ENCODE measurements around the gene CHD9. TPM values are rescaled to one million over a fixed set of nuclear protein-coding genes. Genes with fewer than 3 reads are reported as not detected.
"Not testable (repeated sequence)": the region's sequence is repeated elsewhere in the genome, so short reads cannot be mapped to it uniquely, and the experiment has no call there.

The CHD9 gene
- polyA plus RNA-seq, 4 donors: 50.1 to 66.2 (median 58.0) TPM

DNA sequence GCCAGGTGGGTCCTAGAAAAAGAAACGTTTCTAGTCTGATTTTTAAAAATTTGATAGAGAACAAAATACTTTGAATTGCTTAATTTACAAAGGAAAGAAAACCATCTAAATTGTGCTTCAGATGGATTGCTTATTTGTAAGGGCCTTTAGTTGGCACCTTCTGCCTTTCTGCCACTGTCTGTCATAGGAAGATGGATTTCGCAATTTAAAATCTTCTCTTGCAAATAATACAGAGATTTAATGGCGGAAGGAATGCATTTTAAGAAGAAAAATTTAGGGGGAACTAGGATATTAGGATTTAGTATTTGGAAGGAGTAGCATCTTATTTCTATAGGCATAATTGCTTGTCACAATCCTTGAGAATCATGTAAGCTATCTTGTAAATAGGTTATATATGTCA lies 204.0 kb downstream of the CHD9 start:
- no peak for DNase-seq (ENCODE audit: low read depth in 4 of 4, low spot score in 2 of 4)

DNA sequence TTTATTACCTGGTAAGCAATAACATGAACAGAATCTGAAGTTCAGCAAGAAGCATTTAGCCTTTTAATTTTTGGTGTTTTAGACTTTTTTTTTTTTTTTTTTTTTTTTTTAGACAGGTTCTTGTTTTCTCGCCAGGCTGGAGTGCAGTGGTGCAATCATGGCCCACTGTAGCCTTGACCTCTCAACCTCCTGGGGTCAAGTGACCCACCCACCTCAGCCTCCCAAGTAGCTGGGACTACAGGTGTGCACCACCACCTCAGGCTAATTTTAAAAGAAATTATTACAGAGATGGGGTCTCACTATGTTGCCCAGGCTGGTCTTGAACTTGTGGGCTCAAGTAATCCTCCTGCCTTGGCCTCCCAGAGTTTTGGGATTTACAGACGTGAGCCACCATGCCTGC lies 206.5 kb downstream of the CHD9 start:
- DNase-seq (ENCODE audit: low read depth in 4 of 4, low spot score in 2 of 4): no peak

DNA sequence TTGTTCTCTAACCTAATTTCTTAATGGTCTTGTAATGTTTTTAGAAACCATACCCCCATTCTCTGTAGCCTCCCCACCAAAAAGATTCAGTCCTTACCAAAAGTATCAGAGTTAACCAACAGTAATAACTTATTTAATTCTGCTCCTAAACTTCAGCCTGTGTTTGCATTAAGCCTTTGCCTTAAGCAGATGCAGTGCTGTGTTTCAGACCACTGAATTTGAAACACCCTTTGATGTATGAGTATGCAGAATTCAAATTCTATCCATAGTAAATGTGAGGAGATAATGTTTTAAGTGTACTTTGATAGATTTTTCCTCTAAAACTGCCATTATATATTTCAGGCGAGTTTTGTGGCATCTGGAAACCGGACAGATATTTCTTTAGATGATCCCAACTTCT lies 207.9 kb downstream of the CHD9 start:
- DNase-seq (ENCODE audit: low read depth in 4 of 4, low spot score in 2 of 4): no peak

DNA sequence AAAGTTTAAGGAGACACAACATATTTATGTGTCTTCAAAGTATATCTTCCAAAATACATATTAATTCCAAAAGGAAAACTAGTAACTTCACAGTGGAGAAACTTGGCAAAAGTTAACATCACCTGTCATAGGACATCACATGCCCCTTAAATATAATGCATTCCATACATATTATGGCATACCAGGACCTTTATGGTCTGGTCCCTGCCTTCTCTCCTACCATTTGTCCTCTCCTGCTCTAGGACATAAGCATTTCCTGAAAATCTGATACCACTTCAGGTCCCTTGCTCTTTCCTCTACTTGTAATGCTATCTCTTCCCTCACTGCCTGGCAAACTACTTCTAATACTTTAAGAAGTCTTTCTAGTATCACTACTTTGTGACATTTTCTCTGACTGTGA lies 211.4 kb downstream of the CHD9 start:
- no peak for DNase-seq (ENCODE audit: low read depth in 4 of 4, low spot score in 2 of 4)

DNA sequence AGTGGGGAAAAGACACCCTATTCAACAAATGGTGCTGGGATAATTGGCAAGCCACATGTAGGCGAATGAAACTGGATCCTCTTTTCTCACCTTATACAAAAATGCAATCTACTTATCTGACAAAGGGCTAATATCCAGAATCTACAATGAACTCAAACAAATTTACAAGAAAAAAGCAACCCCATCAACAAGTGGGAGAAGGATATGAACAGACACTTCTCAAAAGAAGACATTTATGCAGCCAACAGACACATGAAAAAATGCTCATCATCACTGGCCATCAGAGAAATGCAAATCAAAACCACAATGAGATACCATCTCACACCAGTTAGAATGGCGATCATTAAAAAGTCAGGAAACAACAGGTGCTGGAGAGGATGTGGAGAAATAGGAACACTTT lies 223.7 kb downstream of the CHD9 start:
- DNase-seq (ENCODE audit: low read depth in 4 of 4, low spot score in 2 of 4): not testable (repeated sequence)

DNA sequence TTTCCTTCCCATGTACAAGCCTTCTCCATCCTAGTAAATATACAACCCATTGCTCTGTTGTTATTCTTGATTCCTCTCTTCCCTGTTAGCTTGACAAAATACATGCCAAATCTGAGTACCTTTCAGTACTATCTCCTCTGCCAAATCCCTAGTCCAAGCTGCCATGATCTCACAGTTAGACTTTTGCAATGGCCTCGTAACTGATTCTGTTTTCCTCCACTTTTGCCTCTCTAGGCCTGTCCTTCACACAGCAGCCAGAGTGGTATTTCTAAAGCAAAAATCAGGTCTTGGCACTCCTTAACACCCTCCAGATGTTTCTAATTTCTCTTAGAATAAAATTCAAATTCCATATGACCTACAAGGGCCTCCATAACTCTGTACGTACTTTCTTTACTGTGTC lies 226.5 kb downstream of the CHD9 start:
- DNase-seq (ENCODE audit: low read depth in 4 of 4, low spot score in 2 of 4): no peak

DNA sequence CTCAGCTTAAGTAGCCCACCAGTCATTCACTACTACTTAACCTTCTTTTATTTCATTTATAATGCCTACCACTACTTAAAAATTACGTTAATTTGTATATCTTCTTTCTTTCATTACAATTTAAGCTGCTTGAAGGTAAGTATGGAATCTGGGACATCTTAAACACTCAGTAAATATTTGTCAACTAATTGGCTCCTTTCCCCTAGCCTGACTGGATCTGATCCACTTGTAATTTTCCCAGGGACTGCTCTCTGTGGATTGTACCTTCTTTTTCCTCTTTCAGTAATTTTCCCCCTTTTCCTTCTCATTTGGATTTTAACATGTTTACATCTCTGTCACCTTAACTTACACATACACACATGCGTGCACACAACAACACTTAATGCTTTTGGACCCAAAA lies 227.1 kb downstream of the CHD9 start:
- DNase-seq (ENCODE audit: low read depth in 4 of 4, low spot score in 2 of 4): no peak

DNA sequence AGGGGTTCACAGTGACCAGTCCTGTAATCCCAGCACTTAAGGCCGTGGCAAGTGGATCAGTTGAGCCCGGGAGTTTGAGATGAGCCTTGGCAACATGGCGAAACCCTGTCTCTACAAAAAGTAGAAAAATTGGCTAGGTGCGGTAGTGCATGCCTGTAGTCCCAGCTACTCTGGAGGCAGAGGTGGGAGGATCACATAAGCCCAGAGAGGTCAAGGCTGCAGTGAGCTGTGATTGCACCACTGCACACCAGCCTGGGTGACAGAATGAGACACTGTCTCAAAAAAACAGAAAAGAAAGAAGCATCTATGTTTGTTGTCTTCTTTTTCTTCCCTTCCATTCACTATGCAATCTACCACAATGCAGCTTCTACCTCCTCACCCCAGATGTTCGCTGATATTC lies 227.5 kb downstream of the CHD9 start:
- no peak for DNase-seq (ENCODE audit: low read depth in 4 of 4, low spot score in 2 of 4)

DNA sequence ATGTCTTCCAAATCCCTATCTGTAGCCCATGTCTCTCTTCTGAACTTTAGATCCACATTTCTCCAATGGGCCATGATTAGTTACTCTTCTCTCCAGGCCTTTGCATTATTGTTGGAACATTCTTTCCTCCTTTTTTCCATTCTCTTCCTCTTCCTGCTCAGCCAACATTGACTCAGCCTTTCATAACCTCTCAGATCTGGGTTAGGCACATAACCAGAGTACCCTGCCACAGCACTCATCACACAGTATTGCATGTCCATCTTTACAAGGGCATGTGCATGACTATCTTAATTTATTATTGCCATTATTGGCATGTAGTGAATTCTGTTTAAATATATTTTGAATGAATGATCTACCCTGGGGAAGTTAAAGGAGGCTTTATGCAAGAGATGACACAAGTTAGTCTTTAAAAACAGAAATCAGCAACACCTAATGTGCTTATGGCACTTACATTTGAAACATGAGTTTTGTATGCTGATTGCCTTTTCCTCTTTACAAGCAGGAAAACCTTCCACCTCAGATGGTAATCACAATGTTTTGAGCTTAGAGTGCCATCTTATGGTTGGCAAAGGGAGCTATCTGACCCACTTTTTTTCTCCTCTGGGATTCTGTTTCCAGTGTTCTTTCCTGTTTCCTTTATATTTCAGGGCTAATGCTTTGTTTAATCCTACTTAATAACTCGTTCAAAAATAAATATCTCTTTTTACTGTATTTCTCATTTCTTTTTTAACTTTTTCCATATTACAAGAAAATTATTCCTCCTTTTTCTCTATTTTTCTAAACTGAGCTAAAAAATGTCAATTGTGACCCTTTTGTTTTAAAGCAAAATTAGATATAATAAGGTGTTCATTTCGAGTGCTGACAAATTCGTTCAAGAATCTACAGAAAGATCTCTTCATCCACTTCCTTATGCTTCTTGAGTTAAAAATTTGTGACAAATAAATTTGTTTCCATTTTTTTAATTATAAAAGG lies 228.5 kb downstream of the CHD9 start:
- peak in 2 of 4 donors; percentile 7 to 10 for DNase-seq (ENCODE audit: low read depth in 4 of 4, low spot score in 2 of 4)

DNA sequence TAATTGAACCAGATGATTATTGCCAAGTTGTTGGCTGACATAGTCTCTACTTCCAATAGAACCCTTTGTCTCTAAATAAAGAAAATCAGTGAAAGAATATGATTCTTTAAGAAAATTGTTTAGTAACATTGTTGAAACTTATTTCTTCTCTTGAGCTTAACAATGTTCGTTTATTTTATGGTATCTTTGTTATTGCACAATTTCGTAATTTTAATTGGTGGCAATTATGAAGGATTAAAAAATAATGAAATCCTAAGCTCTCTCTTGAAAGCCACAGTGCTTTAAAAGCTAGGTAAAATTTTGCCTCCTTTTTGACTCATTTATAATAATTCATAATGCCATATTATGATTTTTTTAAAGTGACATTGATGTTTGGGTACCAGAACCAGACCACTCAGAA lies 230.4 kb downstream of the CHD9 start:
- DNase-seq (ENCODE audit: low read depth in 4 of 4, low spot score in 2 of 4): no peak

DNA sequence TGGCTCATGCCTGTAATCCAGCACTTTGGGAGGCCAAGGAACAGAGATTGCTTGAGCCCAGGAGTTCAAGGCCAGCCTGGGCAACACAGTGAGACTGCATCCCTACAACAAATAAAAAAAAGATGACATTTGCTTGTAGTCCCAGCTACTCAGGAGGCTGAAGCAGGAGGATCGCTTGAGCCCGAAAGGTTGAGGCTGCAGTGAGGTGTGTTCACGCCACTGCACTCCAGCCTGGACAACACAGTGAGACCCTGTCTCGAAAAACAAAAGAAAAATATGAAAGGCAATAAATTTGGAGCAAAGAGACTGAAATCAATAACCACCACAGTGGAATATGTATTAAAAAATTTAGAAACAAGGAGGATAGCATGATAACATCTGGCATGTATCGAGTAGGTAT lies 235.7 kb downstream of the CHD9 start:
- no peak for DNase-seq (ENCODE audit: low read depth in 4 of 4, low spot score in 2 of 4)

DNA sequence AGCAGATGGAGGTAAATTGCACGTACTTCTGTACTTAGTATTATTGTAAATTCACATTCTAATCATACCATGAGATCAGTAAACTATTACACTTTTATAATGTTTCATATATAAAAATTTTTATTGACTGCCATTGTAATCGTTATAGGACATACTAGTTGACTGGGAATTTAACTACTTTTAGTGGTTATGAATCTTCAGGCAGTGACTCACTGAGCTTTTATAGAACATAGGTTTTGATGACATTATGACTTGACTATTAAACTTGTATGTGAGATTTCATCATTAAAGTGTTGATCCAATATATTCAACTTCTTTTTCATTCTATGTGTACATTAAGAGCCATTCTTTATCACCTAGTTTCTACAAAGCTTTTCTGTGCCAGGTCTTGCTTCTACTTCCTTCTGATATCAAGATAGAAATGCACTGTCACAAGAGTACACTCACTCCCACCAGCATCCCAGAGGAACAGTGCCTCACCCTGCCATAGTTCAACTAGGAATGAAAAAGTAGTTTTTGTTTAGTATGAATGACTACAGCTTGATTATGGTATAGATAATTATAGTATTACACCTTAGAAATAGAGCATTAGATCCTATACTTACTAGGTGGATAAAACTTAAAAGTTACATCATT lies 237.1 kb downstream of the CHD9 start:
- no peak for DNase-seq (ENCODE audit: low read depth in 4 of 4, low spot score in 2 of 4)

DNA sequence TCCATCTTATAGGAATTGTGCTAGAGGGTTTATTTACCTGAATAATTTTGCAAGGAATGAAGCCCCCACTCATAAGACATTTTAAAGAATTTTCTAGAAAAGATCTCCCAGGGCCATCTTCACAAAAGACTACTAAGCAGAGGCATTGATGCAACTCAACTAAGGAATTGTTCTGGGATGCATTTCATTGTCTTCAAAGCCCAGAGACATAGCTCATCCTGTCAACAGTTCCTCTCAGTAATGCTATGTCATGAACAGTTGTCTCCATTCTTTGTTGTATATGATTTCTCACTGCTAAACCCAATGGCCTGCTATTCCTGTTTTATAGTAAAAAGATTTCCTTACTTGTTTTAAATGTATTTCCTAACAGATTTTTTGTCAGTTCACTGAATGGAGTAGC lies 242.7 kb downstream of the CHD9 start:
- no peak for DNase-seq (ENCODE audit: low read depth in 4 of 4, low spot score in 2 of 4)

DNA sequence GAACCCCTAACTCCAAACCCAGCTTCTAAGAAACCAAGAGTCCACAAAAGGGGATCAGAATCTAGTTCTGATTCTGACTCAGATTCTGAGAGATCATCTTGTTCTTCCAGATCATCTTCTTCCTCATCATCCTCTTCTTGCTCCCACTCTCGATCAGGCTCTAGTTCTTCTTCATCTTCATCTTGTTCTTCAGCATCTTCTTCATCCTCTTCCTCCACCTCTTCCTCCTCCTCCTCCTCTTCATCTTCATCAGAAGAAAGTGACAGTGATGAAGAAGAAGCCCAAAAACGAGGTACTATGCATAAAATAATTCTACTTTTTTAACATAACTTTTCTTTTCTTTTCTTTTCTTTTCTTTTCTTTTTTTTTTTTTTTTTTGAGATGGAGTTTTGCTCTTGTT lies 249.5 kb downstream of the CHD9 start:
- no peak for DNase-seq (ENCODE audit: low read depth in 4 of 4, low spot score in 2 of 4)

DNA sequence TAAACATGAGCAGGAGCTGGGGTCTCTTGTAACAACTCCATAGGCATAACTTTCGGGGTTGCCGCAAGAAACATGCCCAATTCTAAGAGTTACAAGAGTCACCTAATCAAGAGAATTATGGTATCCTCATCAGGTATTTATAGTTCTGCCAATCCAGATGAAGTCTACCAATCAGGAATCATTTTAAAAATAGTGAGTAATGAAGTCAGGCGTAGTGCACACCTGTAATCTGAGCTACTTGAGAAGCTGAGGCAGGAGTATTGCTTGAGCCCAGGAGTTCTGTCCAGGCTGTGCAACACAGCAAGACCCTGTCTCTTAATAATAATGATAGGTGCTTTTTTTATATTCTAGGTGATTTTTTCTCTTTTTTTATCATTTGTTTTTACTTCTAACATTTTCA lies 251.0 kb downstream of the CHD9 start:
- DNase-seq (ENCODE audit: low read depth in 4 of 4, low spot score in 2 of 4): no peak

DNA sequence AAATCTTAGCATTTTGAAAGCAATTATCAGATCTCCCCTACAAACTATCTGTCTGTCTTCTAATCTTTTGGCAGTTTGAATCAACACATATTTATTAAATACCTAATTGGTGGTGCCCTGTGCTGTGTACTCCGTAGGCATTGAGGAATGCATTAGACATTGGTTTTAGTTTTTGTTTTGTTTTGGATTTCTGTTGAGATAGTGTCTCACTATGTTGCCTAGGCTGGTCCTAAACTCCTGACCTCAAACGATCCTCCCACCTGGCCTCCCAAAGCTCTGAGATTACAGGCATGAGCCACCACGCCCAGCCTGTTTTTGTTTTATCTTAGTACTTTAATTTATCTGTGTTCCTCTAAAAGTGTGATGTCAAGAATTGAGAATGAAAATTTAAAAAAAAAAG lies 254.7 kb downstream of the CHD9 start:
- DNase-seq (ENCODE audit: low read depth in 4 of 4, low spot score in 2 of 4): no peak

DNA sequence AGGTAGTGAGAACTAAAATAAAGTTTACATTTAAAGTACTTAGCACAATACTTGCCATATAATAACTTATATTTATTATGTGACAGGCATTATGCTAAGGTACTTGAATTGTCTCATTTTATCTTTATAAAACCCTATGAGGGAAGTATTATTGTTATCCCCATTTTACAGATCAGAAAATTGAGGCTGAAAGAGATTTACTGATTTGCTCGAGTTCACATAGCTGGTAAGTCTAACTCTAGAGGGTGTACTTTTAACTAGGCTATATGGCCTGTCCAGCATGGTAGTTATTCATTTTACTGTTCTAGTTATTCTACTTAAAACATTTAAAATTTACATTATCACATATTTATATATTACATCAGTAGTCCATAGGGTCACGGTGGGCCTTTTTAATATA lies 266.2 kb downstream of the CHD9 start:
- no peak for DNase-seq (ENCODE audit: low read depth in 4 of 4, low spot score in 2 of 4)

DNA sequence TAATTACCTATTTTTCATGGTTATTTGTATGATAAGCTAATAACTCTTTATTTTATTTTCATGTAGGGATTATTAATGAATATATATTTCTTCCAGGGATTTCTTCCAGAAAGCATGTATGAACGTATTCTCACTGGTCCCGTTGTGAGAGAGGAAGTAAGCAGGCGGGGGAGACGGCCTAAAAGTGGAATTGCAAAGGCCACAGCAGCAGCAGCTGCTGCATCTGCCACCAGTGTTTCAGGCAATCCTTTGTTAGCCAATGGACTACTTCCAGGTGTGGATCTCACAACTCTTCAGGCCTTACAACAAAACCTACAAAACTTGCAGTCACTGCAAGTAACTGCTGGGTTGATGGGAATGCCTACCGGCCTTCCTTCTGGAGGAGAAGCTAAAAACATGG lies 269.1 kb downstream of the CHD9 start:
- no peak for DNase-seq (ENCODE audit: low read depth in 4 of 4, low spot score in 2 of 4)

DNA sequence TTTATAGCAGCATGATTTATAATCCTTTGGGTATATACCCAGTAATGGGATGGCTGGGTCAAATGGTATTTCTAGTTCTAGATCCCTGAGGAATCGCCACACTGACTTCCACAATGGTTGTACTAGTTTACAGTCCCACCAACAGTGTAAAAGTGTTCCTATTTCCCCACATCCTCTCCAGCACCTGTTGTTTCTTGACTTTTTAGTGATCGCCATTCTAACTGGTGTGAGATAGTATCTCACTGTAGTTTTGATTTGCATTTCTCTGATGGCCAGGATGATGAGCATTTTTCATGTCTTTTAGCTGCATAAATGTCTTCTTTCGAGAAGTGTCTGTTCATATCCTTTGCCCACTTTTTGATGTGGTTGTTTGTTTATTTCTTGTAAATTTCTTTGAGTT lies 276.2 kb downstream of the CHD9 start:
- DNase-seq (ENCODE audit: low read depth in 4 of 4, low spot score in 2 of 4): not testable (repeated sequence)

DNA sequence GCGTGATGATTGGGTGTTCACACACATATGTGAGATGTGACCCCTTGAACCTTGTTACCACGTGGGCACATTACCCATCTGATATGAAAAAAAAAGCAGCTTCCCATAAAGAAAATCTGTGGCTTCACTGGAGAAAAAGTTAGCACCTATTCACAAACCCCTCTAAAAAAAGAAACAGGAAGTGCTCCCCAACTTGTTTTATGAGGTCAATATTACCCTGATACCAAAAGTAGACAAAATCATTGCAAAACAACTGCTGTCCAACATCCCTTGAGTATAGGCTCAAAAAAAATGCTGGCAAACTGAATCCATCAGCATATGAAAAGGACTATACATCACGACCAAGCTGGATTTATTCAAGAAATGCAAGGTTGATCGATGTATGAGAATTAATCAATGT lies 279.8 kb downstream of the CHD9 start:
- no peak for DNase-seq (ENCODE audit: low read depth in 4 of 4, low spot score in 2 of 4)

DNA sequence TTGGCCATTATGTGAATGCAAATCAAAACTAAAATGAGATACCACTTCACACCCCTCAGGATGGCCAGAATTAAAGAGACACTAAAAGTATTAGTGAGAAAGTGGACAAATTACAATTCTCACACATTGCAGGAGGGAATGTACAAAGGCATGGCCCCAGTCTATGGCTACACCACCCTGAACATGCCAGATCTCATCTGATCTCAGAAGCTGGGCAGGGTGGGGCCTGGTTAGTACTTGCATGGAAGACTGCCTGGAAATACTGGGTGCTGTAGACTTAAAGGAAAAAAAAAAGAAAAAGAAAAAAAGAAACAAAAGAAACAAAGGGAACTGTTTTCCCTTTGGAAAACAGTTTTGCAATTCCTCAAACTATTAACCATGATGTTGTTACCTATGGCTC lies 282.5 kb downstream of the CHD9 start:
- DNase-seq (ENCODE audit: low read depth in 4 of 4, low spot score in 2 of 4): no peak

DNA sequence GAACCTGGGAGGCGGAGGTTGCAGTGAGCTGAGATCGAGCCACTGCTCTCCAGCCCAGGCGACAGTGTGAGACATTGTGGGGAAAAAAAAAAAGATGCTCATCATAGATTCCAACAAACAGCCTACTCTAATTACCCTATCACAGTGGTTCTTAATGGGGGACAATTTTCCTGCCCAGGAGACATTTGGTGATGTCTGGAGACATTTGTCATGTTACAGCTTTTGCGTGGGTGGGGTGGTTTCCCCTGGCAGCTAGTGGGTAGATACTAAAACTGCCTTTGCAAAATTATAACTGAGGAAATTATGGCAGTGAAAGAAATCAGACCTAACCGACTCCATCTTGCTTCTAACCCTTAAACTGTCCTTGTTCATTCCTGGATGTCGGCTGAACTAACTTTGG lies 287.0 kb downstream of the CHD9 start:
- DNase-seq (ENCODE audit: low read depth in 4 of 4, low spot score in 2 of 4): no peak
